KMS-11 (cell line): ENCODE data around the gene SPECC1.

Experiments used
- H2AFZ ChIP-seq: fragments of 200-600 bp; sonication (generic); 2 replicates; pipeline ENCODE4 v1.6.1; 2016; ENCODE audit warnings: antibody characterized with exemption, mixed run types, low read depth
- H3K27ac ChIP-seq: fragments of 200-600 bp; sonication (generic); 2 replicates; pipeline ENCODE4 v1.6.1; 2016; ENCODE audit warnings: mild to moderate bottlenecking, mixed run types
- H3K27me3 ChIP-seq: fragments of 200-600 bp; sonication (generic); 2 replicates; pipeline ENCODE4 v1.6.1; 2017; ENCODE audit warnings: mild to moderate bottlenecking, low read depth, mixed run types, moderate library complexity; ENCODE audit not compliant: insufficient read depth
- H3K36me3 ChIP-seq: fragments of 200-600 bp; sonication (generic); 2 replicates; pipeline ENCODE4 v1.6.1; 2017; ENCODE audit warnings: mild to moderate bottlenecking, mixed run types; ENCODE audit not compliant: insufficient read depth
- H3K4me1 ChIP-seq: fragments of 200-600 bp; sonication (generic); 2 replicates; pipeline ENCODE4 v1.6.1; 2016; ENCODE audit warnings: mild to moderate bottlenecking, low read depth, mixed run types; ENCODE audit not compliant: poor library complexity, severe bottlenecking
- H3K4me2 ChIP-seq: fragments of 200-600 bp; sonication (generic); 2 replicates; pipeline ENCODE4 v1.7.0; 2016; ENCODE audit warnings: mild to moderate bottlenecking, mixed run types
- H3K4me3 ChIP-seq: fragments of 200-600 bp; sonication (generic); IDR thresholded peaks from 2 replicates; pipeline ENCODE4 v1.6.1; 2017; ENCODE audit warnings: low read depth, low read length, mixed read lengths; ENCODE audit not compliant: insufficient read depth
- H3K79me2 ChIP-seq: fragments of 200-600 bp; sonication (generic); 2 replicates; pipeline ENCODE4 v1.6.1; 2016; ENCODE audit warnings: low read depth, mixed run types; ENCODE audit not compliant: insufficient read depth
- H3K9ac ChIP-seq: fragments of 200-600 bp; sonication (generic); 2 replicates; pipeline ENCODE4 v1.6.1; 2016; ENCODE audit warnings: mild to moderate bottlenecking, mixed run types
- H4K20me1 ChIP-seq: fragments of 200-600 bp; sonication (generic); 2 replicates; pipeline ENCODE4 v1.6.1; 2016; ENCODE audit warnings: mild to moderate bottlenecking, mixed run types; ENCODE audit not compliant: insufficient read depth
- TF ChIP-seq, protein P1 (sequence below): fragments of 200-600 bp; sonication (generic); conservative IDR thresholded peaks from 2 replicates; pipeline ENCODE4 v1.6.1; 2017; ENCODE audit warnings: low read depth, mild to moderate bottlenecking, antibody characterized with exemption, low read length, moderate library complexity, mixed read lengths

The SPECC1 gene

DNA sequence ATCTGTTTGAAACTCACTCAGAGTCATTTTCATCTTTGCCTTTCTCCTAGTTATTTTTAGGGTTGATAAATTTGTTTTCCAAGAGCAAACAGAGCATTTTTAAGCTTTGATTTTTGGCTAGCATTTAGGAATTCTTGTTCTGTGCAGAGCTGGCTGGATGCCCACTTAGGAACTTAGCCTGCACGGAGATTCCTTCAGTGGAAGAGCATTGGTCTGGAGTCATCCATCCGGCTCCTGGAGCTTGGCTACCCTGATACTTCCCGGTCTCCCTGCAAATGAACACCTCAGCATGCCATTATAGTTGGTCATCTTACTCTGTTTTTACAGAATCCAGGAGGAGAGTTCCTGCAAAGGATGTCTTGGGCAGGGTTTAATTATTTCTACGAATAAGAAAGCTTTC lies 57.1 kb downstream of the SPECC1 start:
- H3K27me3 ChIP-seq: no peaks in the 10 kb centered on the region
- H3K4me1 ChIP-seq: peaks cover 40% of the 10 kb centered on the region
- no peak overlapping the region; the same call in 1 of the 2 replicates for H3K4me2 ChIP-seq
- H3K9ac ChIP-seq: no peak overlapping the region
- no peaks in the 10 kb centered on the region for H3K79me2 ChIP-seq
- TF ChIP-seq, protein P1, sequence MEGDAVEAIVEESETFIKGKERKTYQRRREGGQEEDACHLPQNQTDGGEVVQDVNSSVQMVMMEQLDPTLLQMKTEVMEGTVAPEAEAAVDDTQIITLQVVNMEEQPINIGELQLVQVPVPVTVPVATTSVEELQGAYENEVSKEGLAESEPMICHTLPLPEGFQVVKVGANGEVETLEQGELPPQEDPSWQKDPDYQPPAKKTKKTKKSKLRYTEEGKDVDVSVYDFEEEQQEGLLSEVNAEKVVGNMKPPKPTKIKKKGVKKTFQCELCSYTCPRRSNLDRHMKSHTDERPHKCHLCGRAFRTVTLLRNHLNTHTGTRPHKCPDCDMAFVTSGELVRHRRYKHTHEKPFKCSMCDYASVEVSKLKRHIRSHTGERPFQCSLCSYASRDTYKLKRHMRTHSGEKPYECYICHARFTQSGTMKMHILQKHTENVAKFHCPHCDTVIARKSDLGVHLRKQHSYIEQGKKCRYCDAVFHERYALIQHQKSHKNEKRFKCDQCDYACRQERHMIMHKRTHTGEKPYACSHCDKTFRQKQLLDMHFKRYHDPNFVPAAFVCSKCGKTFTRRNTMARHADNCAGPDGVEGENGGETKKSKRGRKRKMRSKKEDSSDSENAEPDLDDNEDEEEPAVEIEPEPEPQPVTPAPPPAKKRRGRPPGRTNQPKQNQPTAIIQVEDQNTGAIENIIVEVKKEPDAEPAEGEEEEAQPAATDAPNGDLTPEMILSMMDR: no peak
- no peak overlapping the region for H3K4me3 ChIP-seq
- no peaks in the 10 kb centered on the region for H4K20me1 ChIP-seq
- no peak overlapping the region for H2AFZ ChIP-seq
- no peaks in the 10 kb centered on the region for H3K36me3 ChIP-seq
- no peak overlapping the region for H3K27ac ChIP-seq

DNA sequence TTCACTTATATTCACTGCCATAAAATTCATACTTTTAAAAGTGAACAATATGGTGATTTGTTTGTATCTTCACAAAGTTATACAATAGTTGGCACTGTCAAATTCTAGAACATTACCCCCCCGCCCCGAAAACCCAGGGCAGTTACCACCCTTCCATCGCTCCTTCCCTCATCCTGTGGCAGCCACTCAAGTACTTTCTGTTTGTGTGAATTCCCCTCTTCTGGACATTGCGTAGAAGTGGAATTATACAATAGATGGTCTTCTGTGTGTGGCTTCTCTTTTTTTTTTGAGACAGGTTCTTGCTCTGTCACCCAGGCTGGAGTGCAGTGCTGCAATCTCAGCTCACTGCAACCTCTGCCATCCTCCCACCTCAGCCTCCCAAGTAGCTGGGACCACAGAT lies 58.6 kb downstream of the SPECC1 start:
- Histone ChIP-seq H3K27ac (no peak overlapping the region), H3K4me2 (no peak overlapping the region), H3K9ac (no peak overlapping the region), H3K4me1 (peaks cover 48% of the 10 kb centered on the region), H2AFZ (no peak overlapping the region), H3K27me3 (no peaks in the 10 kb centered on the region), H3K79me2 (no peaks in the 10 kb centered on the region), H4K20me1 (no peaks in the 10 kb centered on the region), H3K4me3 (no peak overlapping the region), H3K36me3 (no peaks in the 10 kb centered on the region)
- TF ChIP-seq, protein P1: no peak

DNA sequence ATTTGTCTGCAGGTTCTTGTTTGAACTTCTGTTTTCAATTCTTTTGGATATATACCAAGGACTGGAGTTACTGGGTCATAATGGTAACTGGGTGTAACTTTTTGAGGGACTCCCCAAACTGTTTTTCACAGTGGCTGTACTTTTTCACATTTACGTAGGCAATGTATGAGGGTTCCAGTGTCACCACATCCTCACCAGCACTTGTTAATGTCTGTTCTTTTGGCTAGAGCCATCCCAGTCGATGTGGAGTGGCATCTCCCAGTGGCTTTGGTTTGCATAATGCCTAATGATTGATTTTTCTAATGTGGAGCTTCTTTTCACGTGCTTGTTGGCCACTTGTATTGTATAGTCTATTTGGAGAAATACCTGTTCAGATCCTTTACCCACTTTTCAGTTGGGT lies 59.3 kb downstream of the SPECC1 start:
- Histone ChIP-seq H3K36me3 (no peaks in the 10 kb centered on the region), H3K27ac (no peak overlapping the region), H3K79me2 (no peaks in the 10 kb centered on the region), H3K27me3 (no peaks in the 10 kb centered on the region), H3K4me1 (peaks cover 47% of the 10 kb centered on the region), H3K4me2 (no peak overlapping the region), H3K4me3 (no peak overlapping the region), H4K20me1 (no peaks in the 10 kb centered on the region), H3K9ac (no peak overlapping the region), H2AFZ (no peak overlapping the region)
- TF ChIP-seq, protein P1: no peak

DNA sequence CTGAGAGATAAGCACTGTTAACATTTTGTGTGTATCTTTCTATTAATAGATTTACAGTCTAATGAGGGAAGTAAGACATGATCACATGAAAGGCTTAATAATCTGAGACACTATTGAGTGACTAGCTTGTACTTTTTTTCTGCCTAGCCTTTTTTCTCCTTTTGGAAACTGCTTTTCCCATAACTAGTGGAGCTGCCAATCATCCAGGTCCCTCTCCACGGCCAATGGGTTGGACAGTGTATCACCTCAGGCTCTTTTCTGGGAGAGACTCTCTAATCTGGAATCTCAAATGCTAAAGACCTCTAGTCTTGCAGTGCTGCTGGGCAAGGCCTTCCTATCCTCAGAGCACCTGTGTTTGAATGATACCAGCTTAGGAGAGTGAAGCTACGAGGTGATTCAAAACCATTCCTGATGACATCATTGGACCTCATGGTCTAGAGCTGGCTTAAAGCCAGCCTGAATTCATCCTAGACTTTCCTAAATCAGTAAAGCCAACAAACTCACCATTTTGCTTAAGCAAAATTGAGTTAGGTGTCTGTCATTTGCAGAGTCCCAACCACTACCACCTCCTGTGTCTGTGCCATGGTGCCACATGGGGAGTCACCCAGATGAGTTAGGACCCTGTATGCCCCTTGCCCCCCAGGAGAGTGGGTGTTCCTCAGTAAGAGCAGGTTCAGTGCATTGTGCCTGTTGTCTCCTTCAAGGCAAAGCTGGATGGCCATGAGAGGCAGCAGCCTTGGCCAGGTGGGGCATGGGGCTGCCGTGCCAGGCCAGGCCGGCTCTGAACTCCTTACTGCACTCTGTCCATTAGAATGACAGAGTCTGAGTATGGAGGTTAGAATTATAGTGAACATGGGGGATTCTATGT lies 62.9 kb downstream of the SPECC1 start:
- Histone ChIP-seq H3K27me3 (no peaks in the 10 kb centered on the region), H3K4me2 (peak overlapping the region; percentile 86; the same call in 1 of the 2 replicates)

More for the DNA sequence above, 62.9 kb downstream of the SPECC1 start:
- Histone ChIP-seq H3K9ac (no peak overlapping the region), H3K36me3 (no peaks in the 10 kb centered on the region), H3K79me2 (no peaks in the 10 kb centered on the region), H3K4me3 (no peak overlapping the region), H3K4me1 (peaks cover 31% of the 10 kb centered on the region), H2AFZ (no peak overlapping the region), H3K27ac (peak overlapping the region; percentile 78; the same call in 1 of the 2 replicates), H4K20me1 (no peaks in the 10 kb centered on the region)
- TF ChIP-seq, protein P1: no peak
